Cardiac fibroblast (primary cell): Measurements from ENCODE around the gene ZBTB49.
"Not testable (repeated sequence)": the region's sequence is repeated elsewhere in the genome, so short reads cannot be mapped to it uniquely, and the experiment has no call there.

Experiments
- DNase-seq, 2 donors: peaks; one replicate each; pipeline versions ENCODE4 v3.0.0 to v3.0.0-alpha.2; 2010; ENCODE audit warnings: low read depth in 2 of 2
- H3K4me3 ChIP-seq, 2 donors: replicated peaks in 1 of 2; 1 replicate in 1 of 2; 2 replicates in 1 of 2; pipeline ENCODE4 v1.5.1; 2011; ENCODE audit warnings: low read depth in 2 of 2, low read length in 2 of 2, mild to moderate bottlenecking in 2 of 2, moderate library complexity in 1 of 2
- CTCF ChIP-seq: IDR thresholded peaks from one replicate; pipeline ENCODE4 v1.5.1; 2011; ENCODE audit warnings: low read depth, mild to moderate bottlenecking, low read length, inconsistent platforms

The ZBTB49 gene

GRCh38 chr4:4249866-4250265 lies 40.2 kb upstream of the ZBTB49 start:
- H3K4me3 ChIP-seq = no peak overlapping the region
- no peak for DNase-seq
- no peak for TF ChIP-seq CTCF

DNA sequence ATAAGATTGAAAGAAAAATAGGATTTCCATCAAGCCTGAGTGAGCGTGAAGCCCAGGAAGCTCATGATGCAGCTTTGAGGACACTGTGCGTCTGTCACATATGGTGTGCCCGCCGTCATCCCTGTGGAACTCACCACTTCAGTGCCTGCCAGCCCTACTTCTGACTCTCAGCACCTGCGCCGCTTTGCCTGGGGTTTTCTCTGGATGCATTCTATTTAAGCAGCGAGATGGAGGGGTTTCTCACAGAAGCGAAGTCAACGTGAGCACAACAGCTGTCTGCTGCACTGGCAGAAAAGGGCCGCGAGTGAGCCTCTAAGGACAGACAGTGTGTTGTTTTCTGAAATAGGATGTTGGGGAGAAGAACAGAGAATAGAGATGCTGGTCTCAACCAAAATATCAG lies 35.9 kb upstream of the ZBTB49 start:
- H3K4me3 ChIP-seq = no peak overlapping the region
- DNase-seq = no peak
- TF ChIP-seq CTCF = no peak

GRCh38 chr4:4254666-4255065 lies 35.4 kb upstream of the ZBTB49 start:
- DNase-seq = no peak
- H3K4me3 ChIP-seq = no peak overlapping the region
- TF ChIP-seq CTCF = no peak

DNA sequence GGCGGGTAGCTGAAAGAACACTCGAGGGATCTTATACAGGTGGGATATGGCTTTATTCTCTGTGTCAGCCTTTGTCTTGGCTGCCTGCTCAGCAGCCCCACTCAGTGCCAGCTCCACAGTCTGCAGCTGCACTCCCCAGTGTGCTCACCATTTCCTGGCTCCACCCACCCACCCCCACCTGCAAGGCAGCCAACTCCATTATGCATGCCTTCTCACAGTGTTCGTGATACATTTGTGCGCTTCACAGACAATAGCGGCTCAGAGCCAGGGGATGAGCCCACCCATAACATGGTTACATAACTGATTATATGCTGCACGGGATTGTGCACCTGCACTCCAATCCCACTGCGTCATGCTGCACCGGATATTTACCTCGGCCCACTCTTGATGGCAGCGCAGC lies 33.3 kb upstream of the ZBTB49 start:
- peak in 1 of 2 donors; percentile 27 for DNase-seq
- H3K4me3 ChIP-seq = no peak overlapping the region
- TF ChIP-seq CTCF = no peak

GRCh38 chr4:4257705-4258104 lies 32.3 kb upstream of the ZBTB49 start:
- H3K4me3 ChIP-seq, DNase-seq: not testable (repeated sequence)

- H3K4me3 ChIP-seq = no peak overlapping the region
- no peak for TF ChIP-seq CTCF
- DNase-seq = no peak
These were observed 30.5 kb upstream of the ZBTB49 start for GRCh38 chr4:4259484-4260100.

- peak; percentile 86 to 88 for DNase-seq
- TF ChIP-seq CTCF = peak; percentile 65
- no peak overlapping the region for H3K4me3 ChIP-seq
These were observed 29.8 kb upstream of the ZBTB49 start for GRCh38 chr4:4260185-4260751.
